H1 (cell line): ENCODE measurements around the gene CDK10. TPM values are rescaled to one million over a fixed set of nuclear protein-coding genes. Genes with fewer than 3 reads are reported as not detected.
A peak's percentile ranks its signal among the peaks of the same experiment; 100 is the strongest.

Experiments
- CTCF ChIA-PET: fragments of 300-600 bp; sonication (Branson Sonifier 250); formaldehyde crosslinking; loops from one replicate; lab custom pipeline; 2021; ENCODE audit not compliant: partially characterized antibody; lab: Charles Lee
- POLR2A ChIA-PET: fragments of 300-600 bp; sonication (Branson Sonifier 250); formaldehyde crosslinking; loops from one replicate; lab custom pipeline; 2021; ENCODE audit warnings: inconsistent platforms; ENCODE audit not compliant: partially characterized antibody; lab: Charles Lee
- DNase-seq, 2 experiments: peaks; one replicate each; pipeline versions ENCODE4 v3.0.0 to v3.0.0-alpha.2; 2010 to 2022; ENCODE audit warnings: low spot score in 2 of 2, low read depth in 1 of 2, mixed read lengths in 1 of 2
- FAIRE-seq: peaks from 2 replicates; lab custom pipeline; 2011; peaks lifted over from hg19 to GRCh38; lab: Jason Lieb, UNC
- H2AFZ ChIP-seq: 2 replicates; pipeline ENCODE4 v1.8.1; 2012; ENCODE audit warnings: low read length, inconsistent platforms
- H2AK5ac ChIP-seq: 2 replicates; pipeline ENCODE4 v1.6.1; 2013; ENCODE audit warnings: low read depth, low read length
- H2BK120ac ChIP-seq: replicated peaks from 2 replicates; pipeline ENCODE3; 2013; ENCODE audit warnings: low read depth, low read length, inconsistent platforms
- H2BK12ac ChIP-seq: 2 replicates; pipeline ENCODE4 v1.6.1; 2013; ENCODE audit warnings: low read depth, low read length
- H2BK15ac ChIP-seq: 2 replicates; pipeline ENCODE4 v1.6.1; 2013; ENCODE audit warnings: low read length
- H2BK20ac ChIP-seq: 2 replicates; pipeline ENCODE4 v1.6.1; 2013; ENCODE audit warnings: low read length
- H2BK5ac ChIP-seq: 2 replicates; pipeline ENCODE4 v1.6.1; 2013; ENCODE audit warnings: low read depth, low read length
- H3K14ac ChIP-seq: 2 replicates; pipeline ENCODE4 v1.6.1; 2013; ENCODE audit warnings: inconsistent platforms; ENCODE audit not compliant: insufficient read length
- H3K18ac ChIP-seq: 2 replicates; pipeline ENCODE4 v1.6.1; 2013; ENCODE audit warnings: low read length; ENCODE audit errors: extremely low read depth
- H3K23ac ChIP-seq: 2 replicates; pipeline ENCODE4 v1.6.1; 2013; ENCODE audit warnings: inconsistent platforms; ENCODE audit not compliant: insufficient read length
- H3K23me2 ChIP-seq: 2 replicates; pipeline ENCODE4 v1.6.1; 2013; ENCODE audit warnings: low read depth, low read length
- H3K27ac ChIP-seq: 2 replicates; pipeline ENCODE4 v1.6.1; 2011; ENCODE audit warnings: low read depth, low read length, inconsistent platforms
- H3K27me3 ChIP-seq, 4 experiments: replicated peaks in 1 of 4; 1 replicate in 1 of 4; 2 replicates in 3 of 4; pipeline versions ENCODE4 v1.6.1 to v1.8.1; 2011 to 2013; ENCODE audit warnings: low read length in 3 of 4, mild to moderate bottlenecking in 3 of 4, inconsistent platforms in 2 of 4, mixed read lengths in 2 of 4, moderate library complexity in 1 of 4; ENCODE audit not compliant: control insufficient read depth in 3 of 4, insufficient read depth in 3 of 4; ENCODE audit errors: extremely low read depth in 1 of 4
- H3K36me3 ChIP-seq, 4 experiments: 2 replicates each; pipeline versions ENCODE4 v1.6.1 to v1.8.1; 2011 to 2013; ENCODE audit warnings: mild to moderate bottlenecking in 4 of 4, low read length in 3 of 4, moderate library complexity in 2 of 4, control low read depth in 1 of 4, inconsistent platforms in 1 of 4; ENCODE audit not compliant: insufficient read depth in 4 of 4, control insufficient read depth in 2 of 4
- H3K4ac ChIP-seq: replicated peaks from 2 replicates; pipeline ENCODE3; 2013; ENCODE audit warnings: low read length, low read depth, mixed read lengths, inconsistent platforms; ENCODE audit not compliant: insufficient read length
- H3K4me1 ChIP-seq, 4 experiments: replicated peaks in 1 of 4; 1 replicate in 1 of 4; 2 replicates in 3 of 4; pipeline versions ENCODE4 v1.6.1 to v1.8.1; 2011 to 2013; ENCODE audit warnings: low read length in 3 of 4, inconsistent platforms in 2 of 4, mixed read lengths in 1 of 4; ENCODE audit not compliant: insufficient read depth in 4 of 4, control insufficient read depth in 3 of 4
- H3K4me2 ChIP-seq, 2 experiments: 2 replicates each; pipeline versions ENCODE4 v1.6.1 to v1.8.1; 2011 to 2013; ENCODE audit warnings: low read depth in 2 of 2, low read length in 2 of 2, control low read depth in 1 of 2, inconsistent platforms in 1 of 2, mild to moderate bottlenecking in 1 of 2; ENCODE audit not compliant: insufficient read depth in 1 of 2
- H3K4me3 ChIP-seq, 4 experiments: fragments of 200-600, 300-600 bp in 1 of 4; sonication (generic), shearing (Covaris generic), sonication (Bioruptor Twin) in 1 of 4; 2 replicates each; pipeline versions ENCODE4 v1.5.1 to v1.8.1; 2011 to 2016; ENCODE audit warnings: low read length in 4 of 4, low read depth in 3 of 4, control low read depth in 2 of 4, inconsistent platforms in 2 of 4, mild to moderate bottlenecking in 2 of 4, mixed read lengths in 1 of 4, moderate library complexity in 1 of 4; ENCODE audit not compliant: insufficient read depth in 2 of 4; ENCODE audit errors: extremely low read depth in 1 of 4
- H3K56ac ChIP-seq: replicated peaks from 2 replicates; pipeline ENCODE3; 2013; ENCODE audit warnings: low read depth, mild to moderate bottlenecking, mixed read lengths, low read length, inconsistent platforms; ENCODE audit not compliant: insufficient read length
- H3K79me1 ChIP-seq: 2 replicates; pipeline ENCODE4 v1.6.1; 2013; ENCODE audit warnings: low read depth, low read length, control low read depth
- H3K79me2 ChIP-seq, 2 experiments: 2 replicates each; pipeline versions ENCODE4 v1.6.1 to v1.8.1; 2012 to 2013; ENCODE audit warnings: low read length in 2 of 2, mild to moderate bottlenecking in 2 of 2, inconsistent platforms in 1 of 2; ENCODE audit not compliant: insufficient read depth in 2 of 2, control insufficient read depth in 1 of 2
- H3K9ac ChIP-seq, 4 experiments: replicated peaks in 1 of 4; 1 replicate in 1 of 4; 2 replicates in 3 of 4; pipeline versions ENCODE4 v1.6.1 to v1.8.1; 2011 to 2013; ENCODE audit warnings: low read depth in 3 of 4, low read length in 3 of 4, control low read depth in 2 of 4, mild to moderate bottlenecking in 2 of 4, moderate library complexity in 2 of 4, inconsistent platforms in 1 of 4; ENCODE audit errors: extremely low read depth in 1 of 4
- H3K9me3 ChIP-seq, 2 experiments: 2 replicates each; pipeline versions ENCODE4 v1.6.1 to v1.8.1; 2012 to 2013; ENCODE audit warnings: mild to moderate bottlenecking in 2 of 2, moderate library complexity in 2 of 2, control low read depth in 1 of 2, inconsistent platforms in 1 of 2, low read depth in 1 of 2, low read length in 1 of 2, mixed read lengths in 1 of 2; ENCODE audit not compliant: insufficient read depth in 2 of 2
- H4K20me1 ChIP-seq, 2 experiments: replicated peaks in 1 of 2; 2 replicates each; pipeline versions ENCODE3 to v1.8.1; 2011 to 2013; ENCODE audit warnings: inconsistent platforms in 2 of 2, low read length in 2 of 2, mild to moderate bottlenecking in 1 of 2; ENCODE audit not compliant: insufficient read depth in 2 of 2, control insufficient read depth in 1 of 2
- H4K5ac ChIP-seq: 2 replicates; pipeline ENCODE4 v1.6.1; 2013; ENCODE audit warnings: low read length, low read depth, mixed read lengths, inconsistent platforms; ENCODE audit not compliant: insufficient read length
- H4K8ac ChIP-seq: 2 replicates; pipeline ENCODE4 v1.8.0; 2013; ENCODE audit warnings: mild to moderate bottlenecking, moderate library complexity, low read length, inconsistent platforms; ENCODE audit not compliant: insufficient read depth; ENCODE audit errors: extremely low read depth
- H4K91ac ChIP-seq: replicated peaks from 2 replicates; pipeline ENCODE3; 2013; ENCODE audit warnings: low read length, mixed read lengths, inconsistent platforms; ENCODE audit not compliant: insufficient read length
- POLR2A ChIP-seq, 2 experiments: IDR thresholded peaks; 1 replicate in 1 of 2; 2 replicates in 1 of 2; pipeline ENCODE4 v1.6.1; 2011; ENCODE audit warnings: low read depth in 2 of 2, low read length in 2 of 2, mild to moderate bottlenecking in 2 of 2; ENCODE audit errors: control extremely low read depth in 1 of 2
- SIN3A ChIP-seq, 2 experiments: IDR thresholded peaks in 1 of 2; conservative IDR thresholded peaks in 1 of 2; 2 replicates each; pipeline ENCODE4 v1.6.1; 2011 to 2012; ENCODE audit warnings: low read length in 2 of 2, improper control_type of control experiment in 1 of 2, low read depth in 1 of 2, mild to moderate bottlenecking in 1 of 2
- WGBS, 2 experiments: shearing (Covaris generic) in 1 of 2; methylation state at CpG; one replicate each; pipeline versions ENCODE4 v1.1.6 to v1.1.7; 2013 to 2015; ENCODE audit warnings: low lambda C conversion rate in 2 of 2, mixed read lengths in 2 of 2, inconsistent platforms in 1 of 2, low coverage in 1 of 2, missing lambda C conversion rate in 1 of 2; ENCODE audit not compliant: insufficient replicate concordance in 2 of 2, insufficient coverage in 1 of 2, insufficient read length in 1 of 2; ENCODE audit errors: extremely low coverage in 1 of 2, missing lambda C conversion rate in 1 of 2; 5-methylcytosine and 5-hydroxymethylcytosine counted together
- polyA plus RNA-seq, 7 experiments: library from polyadenylated mRNA; depleted of rRNA in 3 of 7; stranded (reverse) in 5 of 7; unstranded in 2 of 7; fragments of >200 nt in 5 of 7; fragments of 200-250 nt in 2 of 7; gene quantifications; 1 replicate in 5 of 7; 2 replicates in 1 of 7; 4 replicates in 1 of 7; pipeline versions ENCODE4 v1.2.1 to v1.2.3, GENCODE V29; 2011 to 2013; ENCODE audit warnings: missing spikeins in 2 of 7, mixed read lengths in 2 of 7
- total RNA-seq: library from RNA; stranded (reverse); fragmentation: NEBNext Ultra II Directional; extraction: Animal tissue kit (Norgen Biotek cat#: 25700); gene quantifications from 2 replicates; pipeline ENCODE4 v1.2.1, GENCODE V29; 2021

Gene CDK10
- total and polyA plus RNA-seq, 2 of the 8 experiments (the other 6 are each of a cell fraction or from before 2014, with no cell fraction given) = 49.5 to 83.9 TPM

GRCh38 chr16:89720551-89720812, 34.0 kb downstream of the CDK10 start:
- peak overlapping the region; percentile 78 to 95 for H3K4me2 ChIP-seq
- H4K91ac ChIP-seq = no peak overlapping the region
- peaks cover 8 to 55% (median 45%) of the 10 kb centered on the region in 4 experiments for H3K27me3 ChIP-seq
- H3K79me1 ChIP-seq = no peaks in the 10 kb centered on the region
- peak overlapping the region; percentile 40 to 64 (median 56) for H3K9ac ChIP-seq
- ChIA-PET CTCF (interaction anchor here (1.1 to 1.6 kb wide), 2 partner anchors 14 to 22 kb away, joined by 4 to 11 read pairs; no protein-coding TSS in a partner anchor), POLR2A (interaction anchor here (0.6 to 8.1 kb wide), 14 partner anchors 9 to 246 kb away, joined by 3 to 98 read pairs (median 4); partner anchors contain the start of genes SPATA2L, TCF25 and TUBB3)
- no peak overlapping the region for H2AK5ac ChIP-seq
- H3K27ac ChIP-seq = peak overlapping the region; percentile 52; the same call in 1 of the 2 replicates
- no peak overlapping the region for H2BK12ac ChIP-seq
- peaks cover 18 to 31% of the 10 kb centered on the region in 2 experiments for H4K20me1 ChIP-seq
- H3K36me3 ChIP-seq = peaks cover 0 to 3% (median 1%) of the 10 kb centered on the region in 4 experiments; a peak in 1 of 8 replicates
- FAIRE-seq (no peak), DNase-seq (peak in 1 of 2 experiments; percentile 85)
- H4K8ac ChIP-seq = peak overlapping the region; percentile 98
- H2BK5ac ChIP-seq = no peak overlapping the region
- peaks cover 0 to 13% (median 10%) of the 10 kb centered on the region in 4 experiments; a peak in 5 of 7 replicates for H3K4me1 ChIP-seq
- H3K79me2 ChIP-seq = no peaks in the 10 kb centered on the region
- no peak overlapping the region for H2BK20ac ChIP-seq
- no peak overlapping the region for H3K14ac ChIP-seq
- TF ChIP-seq SIN3A (conservative IDR thresholded peaks at IDR 0.05 in 1 of 2, IDR thresholded peaks at IDR 0.05 in 1 of 2; ENCODE audit: low read depth in 1 of 2, low read length in 2 of 2) (0 out of 4 replicates have a peak, but pooled peaks of 1 of the 2 experiments have one; percentile 16), POLR2A (IDR thresholded peaks at IDR 0.05; ENCODE audit: control extremely low read depth in 1 of 2, low read depth in 2 of 2, low read length in 2 of 2) (no peak)
- H3K9me3 ChIP-seq = no peaks in the 10 kb centered on the region
- WGBS, 2 experiments = 5% methylated on average over 15 of the region's 29 CpGs; no CpG with 5 or more reads in 1 of the 2 experiments
- peak overlapping the region; percentile 66 for H4K5ac ChIP-seq
- no peak overlapping the region for H2BK15ac ChIP-seq
- peak overlapping the region; percentile 51; the same call in 1 of the 2 replicates for H3K18ac ChIP-seq
- no peak overlapping the region for H2AFZ ChIP-seq
- peaks cover 14% of the 10 kb centered on the region for H3K23me2 ChIP-seq
- no peak overlapping the region for H3K23ac ChIP-seq
- H3K56ac ChIP-seq = no peak overlapping the region
- no peak overlapping the region for H2BK120ac ChIP-seq
- H3K4me3 ChIP-seq = peak overlapping the region; percentile 64 to 87 (median 68)
- no peak overlapping the region for H3K4ac ChIP-seq
